SU-DHL-6 (cell line): ENCODE measurements around the gene LMO7.

Experiments
- H2AFZ ChIP-seq: fragments of 200-600 bp; sonication (generic); 2 replicates; pipeline ENCODE4 v1.6.1; 2014; ENCODE audit warnings: low read depth, mild to moderate bottlenecking, moderate library complexity, mixed read lengths, antibody characterized with exemption, low read length; ENCODE audit not compliant: severe bottlenecking
- H3F3A ChIP-seq: fragments of 200-600 bp; shearing (Covaris generic); 2 replicates; pipeline ENCODE4 v1.6.0; 2016; ENCODE audit warnings: antibody characterized with exemption, mild to moderate bottlenecking; ENCODE audit not compliant: insufficient read depth
- H3K27ac ChIP-seq: fragments of 200-600 bp; sonication (generic); 2 replicates; pipeline ENCODE4 v1.5.1; 2016; ENCODE audit warnings: low read depth, mild to moderate bottlenecking, low read length, moderate library complexity, mixed read lengths
- H3K27me3 ChIP-seq: fragments of 200-600 bp; sonication (generic), shearing (Covaris generic); 2 replicates; pipeline ENCODE4 v1.6.0; 2014; ENCODE audit warnings: mild to moderate bottlenecking, low read length
- H3K36me3 ChIP-seq: fragments of 200-600 bp; sonication (generic); 2 replicates; pipeline ENCODE4 v1.6.1; 2014; ENCODE audit warnings: mild to moderate bottlenecking, low read length, mixed read lengths
- H3K4me2 ChIP-seq: fragments of 300-600, 200-600 bp; shearing (Covaris generic), sonication (generic); 2 replicates; pipeline ENCODE4 v1.6.0; 2014; ENCODE audit warnings: low read length, low read depth, mild to moderate bottlenecking; ENCODE audit not compliant: poor library complexity, severe bottlenecking
- H3K4me3 ChIP-seq: fragments of 200-600 bp; sonication (generic); 2 replicates; pipeline ENCODE4 v1.5.1; 2014; ENCODE audit warnings: antibody characterized with exemption, low read length, mild to moderate bottlenecking, mixed read lengths; ENCODE audit not compliant: insufficient read depth, poor library complexity, severe bottlenecking
- H3K79me2 ChIP-seq: fragments of 200-600 bp; sonication (generic); 2 replicates; pipeline ENCODE4 v1.6.1; 2014; ENCODE audit warnings: mild to moderate bottlenecking, low read length, moderate library complexity; ENCODE audit not compliant: insufficient read depth
- H3K9ac ChIP-seq: fragments of 200-600 bp; sonication (generic); 2 replicates; pipeline ENCODE4 v1.7.0; 2014; ENCODE audit warnings: mild to moderate bottlenecking, low read length
- H3K9me2 ChIP-seq: fragments of 200-600 bp; sonication (generic); replicated peaks from 2 replicates; pipeline ENCODE4 v1.6.1; 2014; ENCODE audit warnings: low read length; ENCODE audit not compliant: insufficient read depth
- H3K9me3 ChIP-seq: fragments of 200-600 bp; sonication (generic); 2 replicates; pipeline ENCODE4 v1.6.1; 2014; ENCODE audit warnings: low read length, mixed read lengths; ENCODE audit not compliant: insufficient read depth
- H4K20me1 ChIP-seq: fragments of 200-600 bp; sonication (generic); 2 replicates; pipeline ENCODE4 v1.6.1; 2014; ENCODE audit warnings: low read depth, mild to moderate bottlenecking, antibody characterized with exemption, low read length, moderate library complexity, mixed read lengths
- CTCF ChIP-seq: fragments of 200-600 bp; sonication (generic); IDR thresholded peaks from one replicate; pipeline ENCODE4 v1.5.1; 2017; ENCODE audit warnings: antibody characterized with exemption, mild to moderate bottlenecking, low read length, moderate library complexity; ENCODE audit not compliant: insufficient read depth, poor library complexity, severe bottlenecking
- EZH2phosphoT487 ChIP-seq: fragments of 200-600 bp; sonication (generic), shearing (Covaris generic); conservative IDR thresholded peaks from 2 replicates; pipeline ENCODE4 v1.6.1; 2018; ENCODE audit warnings: mild to moderate bottlenecking, antibody characterized with exemption, low read length, moderate library complexity, mixed read lengths

The LMO7 gene

GRCh38 chr13:75643693-75644092 is 7.6 kb downstream of the LMO7 start:
- Histone ChIP-seq H3K9me3 (no peaks in the 10 kb centered on the region), H3K9me2 (no peaks in the 10 kb centered on the region), H3K4me3 (no peak overlapping the region), H4K20me1 (peaks cover 11% of the 10 kb centered on the region; the same call in 1 of the 2 replicates), H3K27ac (peak overlapping the region; percentile 37), H3K27me3 (no peaks in the 10 kb centered on the region), H2AFZ (no peak overlapping the region), H3K79me2 (peaks cover 98% of the 10 kb centered on the region), H3K36me3 (peaks cover 32% of the 10 kb centered on the region), H3F3A (peaks cover 32% of the 10 kb centered on the region), H3K9ac (no peak overlapping the region), H3K4me2 (no peak overlapping the region)
- no peak for TF ChIP-seq CTCF
- no peak for TF ChIP-seq EZH2phosphoT487

DNA sequence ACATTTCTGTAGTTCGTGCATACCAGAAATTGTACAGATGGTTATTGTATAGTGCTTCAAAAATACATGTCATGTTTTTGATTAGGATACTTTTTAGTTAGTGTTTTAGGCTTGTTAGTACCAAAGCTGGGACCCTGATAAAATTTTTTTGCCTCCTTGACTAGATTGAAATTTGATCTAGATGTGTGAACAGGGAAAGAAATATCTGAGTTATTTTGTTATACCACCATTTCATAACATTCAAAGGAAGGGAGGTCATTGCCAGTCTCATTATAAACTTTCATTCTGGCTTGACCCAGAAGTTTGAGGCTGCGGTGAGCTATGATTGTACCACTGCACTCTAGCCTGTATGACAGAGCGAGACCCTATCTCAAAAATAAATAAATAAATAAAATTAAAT is 9.0 kb downstream of the LMO7 start:
- no peak for TF ChIP-seq EZH2phosphoT487
- TF ChIP-seq CTCF, result no peak
- no peak overlapping the region for H2AFZ ChIP-seq

DNA sequence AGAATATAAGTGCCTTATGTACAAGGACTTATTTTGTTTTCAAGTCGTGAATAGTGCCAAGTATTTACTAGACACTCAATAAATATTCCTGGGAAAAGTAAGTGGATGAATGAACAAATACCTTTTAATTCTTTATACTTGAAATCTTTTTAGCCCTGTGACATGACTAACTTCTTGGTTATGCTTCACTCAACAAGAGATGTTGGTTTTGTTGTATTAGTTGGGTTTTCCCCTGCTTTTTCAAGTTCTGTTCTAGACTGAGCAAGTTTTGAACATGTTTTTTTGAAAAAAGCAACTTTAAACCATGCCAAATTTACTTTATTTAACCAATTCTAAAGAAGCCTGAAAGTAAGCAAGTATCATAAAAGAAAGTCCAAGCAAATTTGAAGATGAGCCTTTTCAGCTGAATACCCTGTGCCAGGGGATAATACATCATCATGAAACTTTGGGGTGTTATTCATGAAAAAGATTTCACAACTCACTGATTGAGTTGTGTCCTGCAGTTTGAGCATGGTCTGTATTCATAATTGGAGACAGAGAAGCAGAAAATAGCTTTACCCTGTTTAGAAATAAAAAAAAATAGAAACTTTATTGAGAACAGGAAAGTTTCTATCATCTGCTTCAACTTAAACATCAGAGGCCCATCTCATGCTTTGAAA is 11.1 kb downstream of the LMO7 start:
- Histone ChIP-seq H3F3A (peaks cover 32% of the 10 kb centered on the region), H3K79me2 (peaks cover 98% of the 10 kb centered on the region), H3K4me2 (peak overlapping the region; percentile 94), H4K20me1 (no peaks in the 10 kb centered on the region), H3K9me3 (no peaks in the 10 kb centered on the region), H3K36me3 (peaks cover 25% of the 10 kb centered on the region), H3K4me3 (peak overlapping the region; percentile 34), H3K9ac (peak overlapping the region; percentile 47), H2AFZ (no peak overlapping the region), H3K27ac (peak overlapping the region; percentile 99), H3K9me2 (no peaks in the 10 kb centered on the region), H3K27me3 (no peaks in the 10 kb centered on the region)
- TF ChIP-seq EZH2phosphoT487 (no peak), CTCF (no peak)

More for the DNA sequence above, 9.0 kb downstream of the LMO7 start:
- Histone ChIP-seq H4K20me1 (peaks cover 5% of the 10 kb centered on the region; the same call in 1 of the 2 replicates), H3K9me3 (no peaks in the 10 kb centered on the region), H3F3A (peaks cover 32% of the 10 kb centered on the region), H3K27me3 (no peaks in the 10 kb centered on the region), H3K4me2 (no peak overlapping the region), H3K4me3 (no peak overlapping the region), H3K9me2 (no peaks in the 10 kb centered on the region), H3K36me3 (peaks cover 28% of the 10 kb centered on the region), H3K27ac (peak overlapping the region; percentile 99), H3K9ac (no peak overlapping the region), H3K79me2 (peaks cover 98% of the 10 kb centered on the region)
